CD4-positive, CD25-positive, alpha-beta regulatory T cell (primary cell): Measurements from ENCODE around the gene SCRN3. TPM values are rescaled to one million over a fixed set of nuclear protein-coding genes. Genes with fewer than 3 reads are reported as not detected.

ENCODE experiments used
- ATAC-seq, 2 donors: fragments of 150-1000 bp; cut with Tn5 transposase; one replicate each; pipeline ENCODE4 v1.10.0; 2021; ENCODE audit warnings: low read depth in 2 of 2, moderate number of reproducible peaks in 2 of 2, moderate library complexity in 1 of 2
- DNase-seq, 3 donors: peaks; one replicate each; pipeline versions ENCODE4 v3.0.0 to v3.0.0-alpha.2; 2012 to 2022; ENCODE audit warnings: mixed read lengths in 1 of 3
- H3K27ac ChIP-seq: one replicate; pipeline ENCODE4 v1.7.0; 2013; ENCODE audit warnings: mild to moderate bottlenecking, low read length; ENCODE audit not compliant: insufficient read depth, poor library complexity, severe bottlenecking
- H3K27me3 ChIP-seq: one replicate; pipeline ENCODE4 v1.7.0; 2013; ENCODE audit warnings: low read length; ENCODE audit not compliant: control insufficient read depth, insufficient read depth
- H3K36me3 ChIP-seq: one replicate; pipeline ENCODE4 v1.7.0; 2013; ENCODE audit warnings: mild to moderate bottlenecking, low read length, moderate library complexity; ENCODE audit not compliant: control insufficient read depth, insufficient read depth
- H3K4me1 ChIP-seq: 2 replicates; pipeline ENCODE4 v1.7.0; 2013; ENCODE audit warnings: mild to moderate bottlenecking, low read length; ENCODE audit not compliant: insufficient read depth, control insufficient read depth, poor library complexity, severe bottlenecking
- H3K4me3 ChIP-seq: one replicate; pipeline ENCODE4 v1.7.0; 2013; ENCODE audit warnings: low read depth, mild to moderate bottlenecking, low read length, moderate library complexity
- H3K9me3 ChIP-seq, 2 experiments: 1 replicate in 1 of 2; 2 replicates in 1 of 2; pipeline ENCODE4 v1.7.0; 2013; ENCODE audit warnings: low read length in 2 of 2, mild to moderate bottlenecking in 1 of 2, moderate library complexity in 1 of 2; ENCODE audit not compliant: control insufficient read depth in 2 of 2
- H3K27ac Mint-ChIP-seq, 3 donors: one replicate each; pipeline ENCODE4 v1.8.0; 2020 to 2022; ENCODE audit warnings: mild to moderate bottlenecking in 3 of 3, mixed read lengths in 3 of 3, moderate library complexity in 2 of 3
- H3K27me3 Mint-ChIP-seq: one replicate; pipeline ENCODE4 v1.8.0; 2022; ENCODE audit warnings: mild to moderate bottlenecking, mixed read lengths
- H3K36me3 Mint-ChIP-seq: one replicate; pipeline ENCODE4 v1.8.0; 2020; ENCODE audit warnings: mixed read lengths
- H3K4me1 Mint-ChIP-seq, 4 donors: one replicate each; pipeline ENCODE4 v1.8.0; 2020 to 2022; ENCODE audit warnings: mixed read lengths in 4 of 4, mild to moderate bottlenecking in 1 of 4
- H3K4me3 Mint-ChIP-seq, 4 donors: one replicate each; pipeline ENCODE4 v1.8.0; 2020 to 2022; ENCODE audit warnings: mild to moderate bottlenecking in 4 of 4, mixed read lengths in 4 of 4, moderate library complexity in 3 of 4
- H3K9me3 Mint-ChIP-seq, 7 donors: one replicate each; pipeline ENCODE4 v1.8.0; 2020 to 2022; ENCODE audit warnings: mixed read lengths in 7 of 7, mild to moderate bottlenecking in 3 of 7, moderate library complexity in 2 of 7
- polyA plus RNA-seq, 4 donors: library from polyadenylated mRNA; unstranded; fragments of 300-500 nt; fragmentation: Illumina TruSeq; gene quantifications; one replicate each; pipeline ENCODE4 v1.2.3, GENCODE V29; 2021
- total RNA-seq: library from RNA; stranded (reverse); gene quantifications from one replicate; pipeline ENCODE4 v1.2.3, GENCODE V29; 2022

SCRN3 gene
- total and polyA plus RNA-seq, 5 donors from 2014 or later = 10.0 to 12.8 (median 11.5) TPM

- no peaks in the 10 kb centered on the region for H3K4me1 ChIP-seq
- no peak overlapping the region for H3K4me3 ChIP-seq
- Mint-ChIP-seq H3K4me3 (no peak overlapping the region), H3K36me3 (peaks cover 26% of the 10 kb centered on the region), H3K27ac (peak overlapping the region in 1 of 3 donors; percentile 87), H3K9me3 (no peaks in the 10 kb centered on the region), H3K27me3 (no peaks in the 10 kb centered on the region), H3K4me1 (peaks cover 0 to 5% (median 2%) of the 10 kb centered on the region in 4 donors)
- H3K27ac ChIP-seq = no peak overlapping the region
- no peaks in the 10 kb centered on the region for H3K9me3 ChIP-seq
- ATAC-seq = no peak
- no peaks in the 10 kb centered on the region for H3K27me3 ChIP-seq
- peaks cover 64% of the 10 kb centered on the region for H3K36me3 ChIP-seq
- no peak for DNase-seq
Measured at GRCh38 chr2:174439950-174440349, 44.4 kb downstream of the SCRN3 start.

DNA sequence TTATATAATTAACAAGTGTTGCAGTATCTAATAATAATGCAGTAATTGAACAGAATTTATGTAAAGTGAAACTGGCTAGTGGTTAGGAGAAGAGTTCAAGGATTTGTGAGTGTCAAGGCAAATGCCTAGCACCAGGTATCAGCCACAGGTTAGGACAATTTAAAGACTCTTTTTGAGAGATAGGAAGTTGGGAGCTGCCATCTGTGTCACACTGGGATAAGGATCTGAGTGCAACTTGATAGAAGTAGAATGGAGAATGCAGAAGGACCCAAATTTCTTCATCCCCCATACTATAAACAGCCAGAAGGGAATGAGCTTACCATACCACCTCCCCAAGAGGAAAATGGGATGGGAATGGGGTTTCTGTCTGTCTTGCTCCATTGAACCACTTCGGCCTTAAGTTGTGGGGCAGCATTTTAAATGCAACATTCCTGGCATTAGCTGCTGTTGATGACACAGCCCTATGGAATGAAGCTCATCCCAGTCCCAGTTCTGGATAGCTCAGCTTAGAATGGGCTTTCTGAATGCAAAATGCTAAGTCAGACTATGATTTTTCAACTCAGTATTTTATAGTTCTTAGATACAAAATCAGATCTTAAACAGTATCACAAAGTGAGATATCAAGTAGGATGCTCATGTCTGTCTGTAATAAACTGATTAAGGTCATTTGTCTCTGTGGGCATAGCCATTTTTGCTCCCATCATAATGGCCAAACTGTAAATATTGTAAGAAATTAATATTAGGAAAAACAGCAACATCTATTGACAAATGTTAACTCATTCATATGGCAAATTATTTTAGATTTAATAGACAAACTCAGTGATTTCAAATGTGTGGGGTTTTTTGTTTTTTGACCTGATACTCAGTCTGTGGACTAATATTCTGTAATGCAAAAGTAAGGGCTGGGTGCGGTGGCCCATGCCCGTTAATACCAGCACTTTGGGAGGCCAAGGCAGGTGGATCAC is 47.3 kb downstream of the SCRN3 start:
- Histone ChIP-seq H3K27me3 (no peaks in the 10 kb centered on the region), H3K4me3 (no peak overlapping the region), H3K27ac (no peak overlapping the region), H3K9me3 (no peaks in the 10 kb centered on the region), H3K36me3 (peaks cover 71% of the 10 kb centered on the region), H3K4me1 (no peaks in the 10 kb centered on the region)
- Mint-ChIP-seq H3K36me3 (peaks cover 26% of the 10 kb centered on the region), H3K27me3 (no peaks in the 10 kb centered on the region), H3K9me3 (no peaks in the 10 kb centered on the region), H3K4me3 (no peak overlapping the region), H3K27ac (no peak overlapping the region), H3K4me1 (peaks cover 0 to 5% (median 2%) of the 10 kb centered on the region in 4 donors)
- ATAC-seq (no peak), DNase-seq (no peak)

- no peak for ATAC-seq
- H3K27ac Mint-ChIP-seq = peak overlapping the region in 1 of 3 donors; percentile 81
Measured at GRCh38 chr2:174444761-174445160, 49.2 kb downstream of the SCRN3 start.

DNA sequence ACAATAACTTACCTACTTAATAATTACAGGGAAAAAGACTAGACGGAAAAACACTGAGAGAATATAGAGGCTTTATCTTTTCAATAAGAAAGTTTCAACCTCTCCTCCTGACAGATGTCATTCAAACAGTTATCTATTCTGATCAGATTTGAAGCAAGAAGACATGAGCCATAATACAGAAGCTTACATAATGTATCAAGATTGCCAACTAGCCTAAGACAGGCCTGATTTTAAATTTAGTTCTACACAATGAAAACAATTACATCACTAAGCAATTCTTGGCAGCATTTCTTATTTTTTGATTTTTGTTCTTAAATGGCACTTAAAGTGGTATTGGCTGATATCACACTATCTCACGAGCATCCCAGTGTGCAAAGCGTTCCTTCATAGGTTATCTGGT is 49.7 kb downstream of the SCRN3 start:
- DNase-seq = no peak
- no peaks in the 10 kb centered on the region for H3K9me3 Mint-ChIP-seq
- peaks cover 2% of the 10 kb centered on the region for H3K4me1 ChIP-seq
- H3K36me3 Mint-ChIP-seq = peaks cover 32% of the 10 kb centered on the region
- H3K4me3 ChIP-seq = no peak overlapping the region
- no peaks in the 10 kb centered on the region for H3K27me3 ChIP-seq
- peaks cover 3 to 10% (median 4%) of the 10 kb centered on the region in 4 donors for H3K4me1 Mint-ChIP-seq
- H3K27ac ChIP-seq = no peak overlapping the region
- H3K4me3 Mint-ChIP-seq = no peak overlapping the region
- H3K27ac Mint-ChIP-seq = peak overlapping the region in 2 of 3 donors; percentile 8 to 81
- no peak for ATAC-seq
- peaks cover 73% of the 10 kb centered on the region for H3K36me3 ChIP-seq
- no peaks in the 10 kb centered on the region for H3K9me3 ChIP-seq
- H3K27me3 Mint-ChIP-seq = no peaks in the 10 kb centered on the region

More at GRCh38 chr2:174444761-174445160, 49.2 kb downstream of the SCRN3 start:
- H3K4me3 ChIP-seq = no peak overlapping the region
- no peak overlapping the region for H3K4me3 Mint-ChIP-seq
- DNase-seq = no peak
- no peaks in the 10 kb centered on the region for H3K27me3 ChIP-seq
- H3K4me1 ChIP-seq = no peaks in the 10 kb centered on the region
- H3K36me3 ChIP-seq = peaks cover 73% of the 10 kb centered on the region
- H3K9me3 ChIP-seq = no peaks in the 10 kb centered on the region
- H3K36me3 Mint-ChIP-seq = peaks cover 32% of the 10 kb centered on the region
- H3K27me3 Mint-ChIP-seq = no peaks in the 10 kb centered on the region
- no peak overlapping the region for H3K27ac ChIP-seq
- no peaks in the 10 kb centered on the region for H3K9me3 Mint-ChIP-seq
- H3K4me1 Mint-ChIP-seq = peaks cover 0 to 10% (median 2%) of the 10 kb centered on the region in 4 donors

GRCh38 chr2:174446531-174446930 is 51.0 kb downstream of the SCRN3 start:
- no peak overlapping the region for H3K4me3 Mint-ChIP-seq
- no peaks in the 10 kb centered on the region for H3K9me3 Mint-ChIP-seq
- H3K27ac Mint-ChIP-seq = no peak overlapping the region
- DNase-seq (no peak), ATAC-seq (no peak)
- H3K36me3 Mint-ChIP-seq = peaks cover 33% of the 10 kb centered on the region
- H3K4me1 Mint-ChIP-seq = peaks cover 4 to 9% (median 6%) of the 10 kb centered on the region in 4 donors
- Histone ChIP-seq H3K27me3 (no peaks in the 10 kb centered on the region), H3K4me1 (peaks cover 5% of the 10 kb centered on the region), H3K36me3 (peaks cover 70% of the 10 kb centered on the region), H3K27ac (no peak overlapping the region), H3K4me3 (no peak overlapping the region), H3K9me3 (no peaks in the 10 kb centered on the region)
- no peaks in the 10 kb centered on the region for H3K27me3 Mint-ChIP-seq

- H3K4me1 ChIP-seq = peaks cover 5% of the 10 kb centered on the region
- no peaks in the 10 kb centered on the region for H3K27me3 ChIP-seq
- Mint-ChIP-seq H3K27ac (peak overlapping the region in 1 of 3 donors; percentile 55), H3K9me3 (no peaks in the 10 kb centered on the region), H3K36me3 (peaks cover 44% of the 10 kb centered on the region), H3K27me3 (no peaks in the 10 kb centered on the region), H3K4me3 (no peak overlapping the region), H3K4me1 (peaks cover 2 to 13% (median 6%) of the 10 kb centered on the region in 4 donors)
- DNase-seq (no peak), ATAC-seq (no peak)
- no peaks in the 10 kb centered on the region for H3K9me3 ChIP-seq
- no peak overlapping the region for H3K4me3 ChIP-seq
- no peak overlapping the region for H3K27ac ChIP-seq
- H3K36me3 ChIP-seq = peaks cover 66% of the 10 kb centered on the region
Measured at GRCh38 chr2:174449033-174449432, 53.5 kb downstream of the SCRN3 start.

- Histone ChIP-seq H3K4me3 (no peak overlapping the region), H3K9me3 (no peaks in the 10 kb centered on the region), H3K27ac (no peak overlapping the region), H3K36me3 (peaks cover 62% of the 10 kb centered on the region), H3K4me1 (peaks cover 5% of the 10 kb centered on the region), H3K27me3 (no peaks in the 10 kb centered on the region)
- ATAC-seq (peak in 1 of 2 donors; percentile 18), DNase-seq (no peak)
- Mint-ChIP-seq H3K27me3 (no peaks in the 10 kb centered on the region), H3K4me1 (peaks cover 2 to 13% (median 9%) of the 10 kb centered on the region in 4 donors), H3K36me3 (peaks cover 42% of the 10 kb centered on the region), H3K27ac (peak overlapping the region; percentile 31 to 80 (median 58)), H3K4me3 (peak overlapping the region in 1 of 4 donors; percentile 26), H3K9me3 (no peaks in the 10 kb centered on the region)
Measured at GRCh38 chr2:174450021-174450816, 54.7 kb downstream of the SCRN3 start.
